ENCODE results near the gene CYP2A7.
"Not testable (repeated sequence)": the region's sequence is repeated elsewhere in the genome, so short reads cannot be mapped to it uniquely, and the experiment has no call there.

CYP2A7 gene, protein sequence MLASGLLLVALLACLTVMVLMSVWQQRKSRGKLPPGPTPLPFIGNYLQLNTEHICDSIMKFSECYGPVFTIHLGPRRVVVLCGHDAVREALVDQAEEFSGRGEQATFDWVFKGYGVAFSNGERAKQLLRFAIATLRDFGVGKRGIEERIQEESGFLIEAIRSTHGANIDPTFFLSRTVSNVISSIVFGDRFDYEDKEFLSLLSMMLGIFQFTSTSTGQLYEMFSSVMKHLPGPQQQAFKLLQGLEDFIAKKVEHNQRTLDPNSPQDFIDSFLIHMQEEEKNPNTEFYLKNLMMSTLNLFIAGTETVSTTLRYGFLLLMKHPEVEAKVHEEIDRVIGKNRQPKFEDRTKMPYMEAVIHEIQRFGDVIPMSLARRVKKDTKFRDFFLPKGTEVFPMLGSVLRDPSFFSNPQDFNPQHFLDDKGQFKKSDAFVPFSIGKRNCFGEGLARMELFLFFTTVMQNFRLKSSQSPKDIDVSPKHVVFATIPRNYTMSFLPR

DNA sequence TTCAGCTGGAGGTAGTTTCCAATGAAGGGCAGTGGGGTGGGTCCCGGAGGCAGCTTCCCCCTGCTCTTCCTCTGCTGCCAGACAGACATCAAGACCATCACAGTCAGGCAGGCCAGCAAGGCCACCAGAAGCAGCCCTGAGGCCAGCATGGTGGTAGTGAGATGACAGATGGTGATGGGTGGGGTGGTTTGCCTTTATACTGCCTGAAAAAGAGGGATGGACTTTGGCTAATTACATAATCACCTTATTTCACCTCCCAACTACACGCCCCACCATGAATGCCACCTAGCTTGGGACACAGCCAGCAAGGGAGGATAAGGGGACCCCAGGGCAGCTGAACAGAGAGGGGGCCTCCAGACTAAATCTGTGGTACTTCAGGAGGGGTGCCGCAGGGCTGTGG lies at the start of gene CYP2A7:
TSS of gene CYP2A7 (minus strand) at position 170 of the 400 bp plus-strand sequence. CDS start at position 149, 21 bp downstream.
- not testable (repeated sequence) for DNase-seq (ENCODE audit: low spot score)

DNA sequence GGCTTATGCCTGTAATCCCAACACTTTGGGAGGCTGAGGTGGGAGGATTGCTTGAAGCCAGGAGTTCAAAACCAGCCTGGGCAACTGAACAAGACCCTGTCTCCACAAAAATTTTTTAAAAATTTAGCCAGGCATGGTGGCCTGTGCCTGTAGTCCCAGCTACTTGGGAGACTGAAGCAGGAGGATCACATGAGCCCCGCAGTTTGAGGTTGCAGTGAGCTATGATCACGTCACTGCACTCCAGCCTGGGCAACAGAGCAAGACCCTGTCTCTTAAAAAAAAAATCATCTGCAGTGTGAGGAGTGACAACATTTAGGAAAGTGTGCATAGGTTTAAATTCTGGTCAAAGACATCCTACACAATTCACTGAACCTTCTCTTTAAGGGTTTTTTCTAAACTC lies 48.8 kb upstream of the CYP2A7 start:
- DNase-seq (ENCODE audit: low spot score) = not testable (repeated sequence)

DNA sequence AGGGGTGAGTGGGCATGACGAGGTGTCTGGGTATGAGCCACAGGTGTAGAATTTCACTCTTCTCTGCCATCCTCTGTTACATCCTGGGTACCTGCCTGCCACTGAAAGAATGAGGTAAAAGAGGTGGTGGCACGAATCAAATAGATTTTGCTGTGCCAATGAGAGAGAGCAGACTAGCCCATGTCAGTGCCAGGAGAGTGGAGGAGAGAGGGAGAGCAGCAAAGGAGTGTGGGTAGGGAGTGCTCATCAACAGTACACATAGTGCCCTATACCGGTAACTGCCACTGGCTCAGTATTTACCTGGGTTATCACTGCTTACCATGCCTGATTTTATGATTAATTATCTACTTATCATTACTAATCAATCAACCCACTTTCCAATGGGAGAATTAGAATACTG lies 47.9 kb upstream of the CYP2A7 start:
- not testable (repeated sequence) for DNase-seq (ENCODE audit: low spot score)

DNA sequence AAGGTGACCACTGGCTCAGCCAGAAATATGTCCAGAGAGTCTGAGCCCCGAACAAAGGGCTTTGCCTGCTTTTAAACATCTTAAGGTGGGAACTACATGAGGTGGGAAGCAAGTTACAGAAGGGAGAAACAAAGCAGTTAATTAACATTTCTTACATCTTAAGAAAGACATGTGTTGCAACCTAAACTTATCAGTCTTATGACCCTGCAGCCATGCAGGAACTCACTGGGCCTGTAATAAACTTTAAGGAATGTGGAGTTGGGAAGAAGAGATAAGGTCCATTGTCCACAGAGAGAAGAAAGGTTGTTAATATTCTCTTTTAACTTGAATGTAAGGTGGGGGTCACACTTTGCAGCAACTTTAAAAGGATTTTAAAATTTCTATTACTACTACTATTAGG lies 46.8 kb upstream of the CYP2A7 start:
- no peak for DNase-seq (ENCODE audit: low spot score)

DNA sequence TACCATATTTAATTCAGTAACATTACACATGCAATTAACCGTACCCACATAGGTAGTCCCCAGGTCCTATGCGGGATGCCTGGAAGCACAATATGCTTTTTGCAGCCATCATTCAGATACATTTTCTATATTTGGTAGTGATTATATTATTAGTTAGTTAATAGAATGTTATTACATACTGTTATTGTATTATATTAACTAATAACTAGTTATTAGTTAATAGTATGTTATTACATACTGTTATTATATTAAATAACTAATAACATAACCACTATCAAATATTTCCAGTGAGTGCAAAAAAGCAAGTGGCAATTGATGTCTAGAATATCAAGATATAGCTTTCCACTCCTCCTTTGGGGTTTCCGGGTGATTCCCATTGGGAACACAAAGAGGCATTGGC lies 45.5 kb upstream of the CYP2A7 start:
- no peak for DNase-seq (ENCODE audit: low spot score)

DNA sequence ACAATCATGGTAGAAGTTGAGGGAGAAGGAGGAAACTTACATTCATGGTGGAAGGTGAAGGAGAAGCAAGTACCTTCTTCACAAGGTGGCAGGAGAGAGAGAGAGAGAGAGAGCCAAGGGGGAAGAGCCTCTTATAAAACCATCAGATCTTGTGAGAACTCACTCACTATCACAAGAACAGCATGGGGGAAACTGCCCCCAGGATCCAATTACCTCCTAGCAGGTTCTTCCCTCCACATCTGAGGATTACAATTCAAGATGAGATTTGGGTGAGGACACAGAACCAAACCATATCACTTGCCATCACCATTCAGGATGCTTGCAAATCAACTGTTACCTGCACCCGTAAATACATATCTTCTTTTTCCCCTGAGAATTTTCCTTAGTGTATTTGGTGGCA lies 44.2 kb upstream of the CYP2A7 start:
- not testable (repeated sequence) for DNase-seq (ENCODE audit: low spot score)

DNA sequence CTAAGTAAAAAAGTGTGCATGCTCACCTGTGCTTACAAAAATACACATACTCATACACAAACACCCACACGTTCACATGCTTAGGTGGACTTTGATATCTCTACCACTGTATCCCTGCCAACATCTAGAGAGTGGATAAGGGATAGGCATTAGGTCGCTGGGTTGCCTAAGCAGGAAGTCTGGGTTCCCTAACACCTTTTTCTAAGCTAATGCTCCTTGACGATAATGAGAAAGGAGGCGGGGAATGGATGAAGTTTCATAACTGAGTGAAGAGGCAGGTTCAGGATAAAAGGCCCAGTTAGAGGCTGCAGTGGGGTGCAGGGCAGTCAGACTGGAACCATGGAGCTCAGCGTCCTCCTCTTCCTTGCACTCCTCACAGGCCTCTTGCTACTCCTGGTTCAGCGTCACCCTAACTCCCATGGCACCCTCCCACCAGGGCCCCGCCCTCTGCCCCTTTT lies 41.9 kb upstream of the CYP2A7 start:
- DNase-seq (ENCODE audit: low spot score) = no peak

DNA sequence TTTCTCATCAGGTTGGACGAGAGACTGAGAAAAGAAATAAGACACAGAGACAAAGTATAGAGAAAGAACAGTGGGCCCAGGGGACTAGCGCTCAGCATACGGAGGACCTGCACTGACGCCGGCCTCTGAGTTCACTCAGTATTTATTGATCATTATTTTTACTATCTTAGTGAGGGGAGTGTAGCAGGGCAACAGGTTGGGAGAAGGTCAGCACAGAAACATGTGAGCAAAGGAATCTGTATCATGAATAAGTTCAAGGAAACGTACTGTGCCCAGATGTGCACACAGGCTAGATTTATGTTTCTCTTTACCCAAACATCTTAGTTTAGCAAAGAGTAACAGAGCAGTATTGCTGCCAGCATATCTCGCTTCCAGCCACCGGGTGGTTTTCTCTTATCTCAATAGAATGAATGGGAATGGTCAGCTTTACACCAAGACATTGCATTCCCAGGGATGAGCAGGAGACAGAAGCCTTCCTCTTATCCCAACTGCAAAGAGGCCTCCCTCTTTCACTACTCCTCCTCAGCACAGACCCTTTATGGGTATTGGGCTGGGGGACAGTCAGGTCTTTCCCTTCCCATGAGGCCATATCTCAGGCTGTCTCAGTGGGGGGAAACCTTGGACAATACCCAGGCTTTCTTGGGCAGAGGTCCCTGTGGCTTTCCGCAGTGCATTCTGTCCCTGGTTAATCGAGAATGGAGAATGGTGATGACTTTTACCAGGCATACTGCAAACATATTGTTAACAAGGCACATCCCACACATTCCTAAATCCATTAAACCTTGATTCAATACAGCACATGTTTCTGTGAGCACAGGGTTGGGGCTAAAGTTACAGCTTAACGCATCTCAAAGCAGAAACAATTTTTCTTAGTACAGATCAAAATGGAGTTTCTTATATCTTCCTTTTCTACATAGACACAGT lies 40.5 kb upstream of the CYP2A7 start:
- DNase-seq (ENCODE audit: low spot score) = not testable (repeated sequence)

DNA sequence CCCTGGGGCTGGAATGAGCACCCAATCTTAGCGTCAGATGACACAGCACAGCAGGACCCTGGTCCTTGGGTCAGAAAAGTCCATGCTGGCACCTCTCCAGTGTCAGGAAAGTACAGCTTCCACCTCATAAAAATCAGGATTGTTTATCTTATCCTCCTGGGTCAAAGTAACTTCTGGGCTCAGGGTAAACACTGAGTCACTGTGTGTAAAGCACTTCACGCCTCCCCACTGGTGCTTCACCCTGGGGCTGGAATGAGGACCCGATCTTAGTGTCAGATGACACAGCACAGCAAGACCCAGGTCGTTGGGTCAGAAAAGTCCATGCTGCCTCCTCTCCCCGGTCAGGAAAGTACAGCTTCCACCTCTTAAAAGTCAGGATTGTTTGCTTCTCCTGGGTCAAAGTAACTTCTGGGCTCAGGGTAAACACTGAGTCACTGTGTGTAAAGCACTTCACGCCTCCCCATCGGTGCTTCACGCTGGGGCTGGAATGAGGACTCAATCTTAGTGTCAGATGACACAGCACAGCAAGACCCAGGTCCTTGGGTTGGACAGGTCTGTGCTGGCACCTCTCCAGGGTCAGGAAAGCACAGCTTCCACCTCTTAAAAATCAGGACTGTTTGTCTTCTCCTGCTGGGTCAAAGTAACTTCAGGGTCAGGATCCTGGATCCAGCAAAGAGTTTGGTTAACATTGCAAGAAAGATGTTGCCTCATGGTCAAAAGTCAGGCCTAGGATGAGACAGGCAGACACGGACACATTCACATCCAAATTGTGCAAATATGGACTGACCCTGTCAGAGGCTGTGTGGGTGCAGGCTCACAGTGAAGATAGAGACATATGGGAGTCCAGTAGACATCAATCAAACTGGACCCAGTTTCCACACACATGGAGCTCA lies 39.2 kb upstream of the CYP2A7 start:
- DNase-seq (ENCODE audit: low spot score) = no peak

DNA sequence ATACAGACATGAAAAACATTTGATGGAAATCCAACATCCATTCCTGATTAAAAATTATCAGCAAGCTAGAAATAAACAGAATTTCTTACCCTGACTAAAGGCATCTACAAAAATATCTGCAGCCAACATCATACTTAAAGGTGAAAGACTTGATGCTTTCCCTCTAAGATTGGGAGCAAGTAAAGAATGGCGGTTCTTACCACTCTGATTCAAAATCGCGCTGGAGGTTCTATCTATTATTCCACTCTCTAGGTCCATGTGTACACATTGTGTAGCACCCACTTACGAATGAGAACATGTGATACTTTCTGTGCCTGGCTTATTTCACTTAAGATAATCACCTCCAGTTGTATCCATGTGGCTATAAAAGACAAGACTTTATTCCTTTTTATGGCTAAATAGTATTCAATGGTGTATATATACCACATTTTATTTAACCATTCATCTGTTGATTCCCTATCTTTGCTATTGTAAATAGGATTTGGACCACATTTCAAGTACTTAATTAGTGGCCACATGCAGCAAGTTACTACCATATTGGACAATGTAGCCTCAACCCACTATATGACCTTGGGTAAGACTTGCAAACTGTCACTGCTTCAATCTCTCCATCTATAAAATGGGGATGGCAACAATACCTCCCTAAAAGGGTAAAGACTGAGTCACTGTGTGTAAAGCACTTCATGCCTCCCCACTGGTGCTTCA lies 38.4 kb upstream of the CYP2A7 start:
- no peak for DNase-seq (ENCODE audit: low spot score)

DNA sequence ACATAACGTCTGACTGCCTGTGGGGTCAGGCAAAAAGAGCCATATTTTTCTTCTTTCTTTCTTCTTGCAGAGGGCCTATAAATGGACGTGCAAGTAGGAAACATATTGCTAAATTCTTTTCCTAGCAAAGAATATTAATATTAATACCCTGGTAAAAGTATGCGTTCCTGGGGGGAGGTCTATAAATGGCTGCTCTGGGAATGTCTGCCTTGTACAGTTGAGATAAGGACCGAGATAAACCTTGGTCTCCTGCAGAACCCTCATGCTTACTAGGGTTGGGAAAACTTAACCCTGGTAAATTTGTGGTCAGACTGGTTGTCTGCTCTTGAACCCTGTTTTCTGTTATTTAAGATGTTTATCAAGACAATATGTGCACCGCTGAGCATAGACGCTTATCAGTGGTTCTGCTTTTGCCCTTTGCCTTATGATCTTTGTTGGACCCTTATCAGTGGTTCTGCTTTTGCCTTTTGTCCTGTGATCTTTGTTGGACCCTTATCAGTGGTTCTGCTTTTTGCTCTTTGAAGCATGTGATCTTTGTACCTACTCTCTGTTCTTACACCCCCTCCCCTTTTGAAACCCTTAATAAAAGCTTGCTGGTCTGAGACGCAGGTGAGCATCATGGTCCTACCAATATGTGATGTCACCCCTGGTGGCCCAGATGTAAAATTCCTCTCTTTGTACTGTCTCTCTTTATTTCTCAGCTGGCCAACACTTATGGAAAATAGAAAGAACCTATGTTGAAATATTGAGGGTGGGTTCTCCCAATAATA lies 37.7 kb upstream of the CYP2A7 start:
- DNase-seq (ENCODE audit: low spot score) = not testable (repeated sequence)

DNA sequence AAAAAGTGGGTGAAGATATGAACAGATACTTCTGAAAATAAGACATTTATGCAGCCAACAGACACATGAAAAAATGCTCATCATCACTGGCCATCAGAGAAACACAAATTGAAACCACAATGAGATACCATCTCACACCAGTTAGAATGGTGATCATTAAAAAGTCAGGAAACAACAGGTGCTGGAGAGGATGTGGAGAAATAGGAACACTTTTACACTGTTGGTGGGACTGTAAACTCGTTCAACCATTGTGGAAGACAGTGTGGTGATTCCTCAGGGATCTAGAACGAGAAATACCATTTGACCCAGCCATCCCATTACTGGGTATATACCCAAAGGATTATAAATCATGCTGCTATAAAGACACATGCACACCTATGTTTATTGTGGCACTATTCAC lies 36.3 kb upstream of the CYP2A7 start:
- DNase-seq (ENCODE audit: low spot score) = not testable (repeated sequence)

DNA sequence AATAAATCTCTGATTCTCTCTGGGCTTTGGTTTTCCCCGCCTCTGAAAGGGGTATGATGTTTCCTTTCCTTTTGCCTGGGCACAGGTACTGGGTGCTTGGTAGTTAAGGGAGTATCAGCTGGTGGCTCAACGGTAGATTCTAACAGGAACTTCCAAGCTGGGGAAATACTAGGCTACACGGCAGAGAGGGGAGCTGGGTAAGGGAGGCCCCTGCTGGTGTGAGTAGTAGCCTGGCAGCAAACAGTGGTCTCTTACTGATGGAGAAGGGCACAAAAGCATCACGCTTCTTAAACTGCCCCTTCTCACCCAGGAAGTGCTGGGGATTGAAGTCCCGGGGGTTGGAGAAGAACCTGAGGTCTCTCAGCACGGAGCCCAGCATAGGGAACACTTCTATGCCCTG lies 26.9 kb upstream of the CYP2A7 start:
- peak; percentile 19 for DNase-seq (ENCODE audit: low spot score)

DNA sequence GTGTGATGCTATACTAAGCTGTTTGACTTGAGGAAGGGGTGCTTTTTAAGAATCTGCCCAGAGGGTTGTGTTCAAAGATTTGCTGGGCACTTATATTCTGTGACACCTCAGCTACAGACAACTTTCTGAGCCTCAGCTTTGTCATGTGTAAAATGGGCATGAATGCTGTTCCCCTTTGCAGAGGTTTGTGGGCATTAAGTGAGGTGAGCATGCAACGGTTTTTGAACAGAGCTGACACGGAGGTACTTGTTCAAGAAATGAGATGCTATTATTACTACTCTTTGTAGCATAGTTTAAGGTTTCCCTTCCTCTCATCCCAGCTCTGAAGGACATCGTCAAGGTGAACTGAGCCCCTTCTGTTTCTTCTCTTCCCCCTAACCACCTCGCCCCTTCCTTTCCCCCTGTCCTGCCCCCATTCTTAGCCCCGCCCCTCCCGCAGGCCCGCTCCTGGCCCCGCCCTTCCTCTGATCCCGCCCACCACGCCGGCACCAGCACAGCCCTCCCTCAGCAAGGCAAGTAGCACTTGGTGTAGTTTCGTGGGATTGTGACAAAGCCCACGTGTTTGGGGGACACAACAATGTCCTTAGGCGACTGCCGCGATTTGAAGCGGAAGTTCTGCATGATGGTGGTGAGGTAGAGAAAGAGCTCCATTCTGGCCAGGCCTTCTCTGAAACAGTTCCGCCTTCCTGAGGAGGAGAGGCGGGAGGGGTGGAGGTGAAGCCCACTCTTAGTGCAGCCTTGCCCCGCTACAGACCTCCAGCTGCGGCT lies 26.1 kb upstream of the CYP2A7 start:
- DNase-seq (ENCODE audit: low spot score) = peak; percentile 26

DNA sequence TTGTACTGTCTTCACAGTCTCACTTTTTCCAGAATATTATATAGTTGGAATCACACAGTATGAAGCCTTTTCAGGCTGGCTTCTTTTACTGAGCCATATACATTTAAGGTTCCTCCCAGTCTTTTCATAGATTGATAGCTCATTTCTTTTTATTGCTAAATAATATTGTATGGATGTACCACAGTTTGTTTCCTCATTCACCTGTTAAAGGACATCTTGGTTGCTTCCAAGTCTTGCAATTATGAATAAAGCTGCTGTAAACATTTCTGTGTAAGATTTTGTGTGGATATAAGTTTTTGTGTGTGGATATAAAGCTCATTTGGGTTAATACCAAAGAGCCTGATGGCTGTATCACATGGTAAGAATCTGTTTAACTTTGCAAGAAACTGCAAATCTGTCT lies 24.5 kb upstream of the CYP2A7 start:
- no peak for DNase-seq (ENCODE audit: low spot score)

DNA sequence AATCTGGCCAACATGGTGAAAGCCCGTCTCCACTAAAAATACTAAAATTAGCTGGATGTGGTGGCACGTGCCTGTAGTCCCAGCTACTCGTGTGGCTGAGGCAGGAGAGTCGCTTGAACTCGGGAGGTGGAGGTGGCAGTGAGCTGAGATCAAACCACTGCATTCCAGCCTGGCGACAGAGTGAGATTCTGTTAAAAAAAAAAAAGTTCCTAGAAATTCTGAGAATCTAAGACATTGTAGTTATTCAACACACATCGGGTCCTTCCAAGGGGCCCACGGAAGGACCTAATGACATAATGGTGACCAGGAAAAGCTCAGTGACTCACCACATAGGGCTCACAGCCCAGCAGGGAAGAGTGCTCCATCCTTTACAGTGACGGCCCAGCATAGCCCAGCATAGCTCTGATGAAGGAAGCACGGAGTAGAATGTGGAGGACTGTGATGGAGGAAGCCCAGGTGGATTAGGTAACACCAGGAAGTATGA lies 22.7 kb upstream of the CYP2A7 start:
- DNase-seq (ENCODE audit: low spot score) = not testable (repeated sequence)

DNA sequence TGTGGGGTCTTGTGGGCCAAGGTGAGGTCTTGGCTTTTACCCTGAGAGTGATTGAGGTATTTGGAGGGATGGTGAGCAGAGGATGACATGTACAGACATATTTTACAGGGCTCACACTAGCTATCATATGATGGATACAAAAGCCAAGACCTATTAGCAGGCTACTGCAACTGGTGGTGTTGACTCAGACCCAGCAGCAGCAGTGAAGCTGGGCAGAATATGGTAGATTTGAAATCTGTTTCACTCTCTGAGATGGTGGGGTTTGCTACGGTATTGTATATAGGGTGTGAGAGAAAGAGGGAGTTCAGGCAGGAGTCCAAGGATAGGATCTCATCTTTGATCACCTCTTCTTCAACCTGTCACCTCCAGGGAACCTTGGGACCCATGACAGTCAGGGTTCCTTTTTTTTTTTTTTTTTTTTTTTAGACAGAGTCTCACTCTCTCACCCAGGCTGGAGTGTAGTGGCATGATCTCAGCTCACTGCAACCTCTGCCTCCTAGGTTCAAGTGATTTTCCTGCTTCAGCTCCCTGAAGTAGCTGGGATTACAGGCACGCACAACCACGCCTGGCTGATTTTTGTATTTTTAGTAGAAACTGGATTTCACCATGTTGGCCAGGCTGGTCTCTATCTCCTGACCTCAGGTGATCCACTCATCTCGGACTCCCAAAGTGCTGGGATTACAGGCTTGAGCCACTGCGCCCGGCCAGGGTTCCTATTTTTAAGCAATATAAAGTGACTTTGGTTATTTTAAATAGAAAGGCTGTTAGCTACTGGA lies 20.1 kb upstream of the CYP2A7 start:
- DNase-seq (ENCODE audit: low spot score) = not testable (repeated sequence)

DNA sequence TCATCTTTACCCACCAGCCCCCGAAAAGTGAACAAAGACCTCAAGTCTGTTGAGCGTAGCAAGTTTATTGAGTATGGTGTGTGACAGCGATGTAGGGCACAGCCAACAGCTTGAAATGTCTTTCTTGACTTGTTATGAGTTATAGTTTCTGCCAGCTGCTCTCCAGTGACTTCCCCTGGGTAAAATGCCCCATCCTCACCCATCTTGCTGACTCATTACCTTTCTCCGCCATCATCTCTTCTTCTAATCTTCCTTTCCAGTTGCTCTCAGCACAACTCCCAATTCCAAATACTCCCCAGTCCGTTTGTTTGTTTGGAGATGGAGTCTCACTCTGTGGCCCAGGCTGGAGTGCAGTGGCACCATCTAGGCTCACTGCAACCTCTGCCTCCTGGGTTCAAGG lies 18.5 kb upstream of the CYP2A7 start:
- DNase-seq (ENCODE audit: low spot score) = not testable (repeated sequence)
